ENCODE results near the gene KIAA0825.

KIAA0825 gene

DNA sequence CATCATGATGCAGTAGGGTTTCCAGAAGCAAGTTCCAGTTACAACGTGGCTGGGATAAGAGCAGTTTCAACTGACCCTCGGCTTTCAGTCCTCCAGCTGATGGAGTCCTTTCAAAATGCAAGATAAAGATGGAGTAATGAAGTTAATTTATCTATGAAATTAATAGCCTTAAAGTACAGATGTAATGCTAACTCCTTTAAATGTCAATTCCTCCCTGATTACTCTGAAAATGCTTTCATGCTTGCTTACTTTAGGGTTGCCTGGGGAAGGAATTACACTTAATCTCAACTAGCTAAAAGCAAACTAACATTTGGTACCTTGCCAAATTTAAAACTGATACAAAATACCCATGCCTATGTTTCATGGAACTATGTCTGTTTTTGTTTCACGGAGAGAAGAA is 178.4 kb downstream of the KIAA0825 start:
- no peak for DNase-seq (ENCODE audit: low read depth)

GRCh38 chr5:94433397-94434163 is 184.8 kb downstream of the KIAA0825 start:
- DNase-seq (ENCODE audit: low read depth): no peak

DNA sequence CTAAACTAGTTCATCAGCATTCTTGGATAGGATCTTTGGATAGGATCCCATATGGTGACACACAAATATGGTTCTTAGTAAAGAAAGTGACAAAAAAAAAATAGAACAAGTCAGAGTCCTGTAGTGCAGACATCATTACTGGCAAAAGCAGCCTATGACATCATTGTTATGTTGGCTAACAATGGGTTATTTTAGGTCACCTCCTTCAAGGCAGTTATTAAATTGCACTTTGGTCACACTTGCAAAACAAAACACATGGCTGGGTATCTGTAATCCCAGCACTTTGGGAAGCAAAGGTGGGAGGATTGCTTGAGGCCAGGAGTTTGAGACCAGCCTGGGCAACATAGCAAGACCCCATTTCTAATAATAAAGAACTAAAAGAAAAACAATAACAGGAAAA is 185.9 kb downstream of the KIAA0825 start:
- DNase-seq (ENCODE audit: low read depth): no peak

GRCh38 chr5:94431696-94432095 is 186.7 kb downstream of the KIAA0825 start:
- no peak for DNase-seq (ENCODE audit: low read depth)

DNA sequence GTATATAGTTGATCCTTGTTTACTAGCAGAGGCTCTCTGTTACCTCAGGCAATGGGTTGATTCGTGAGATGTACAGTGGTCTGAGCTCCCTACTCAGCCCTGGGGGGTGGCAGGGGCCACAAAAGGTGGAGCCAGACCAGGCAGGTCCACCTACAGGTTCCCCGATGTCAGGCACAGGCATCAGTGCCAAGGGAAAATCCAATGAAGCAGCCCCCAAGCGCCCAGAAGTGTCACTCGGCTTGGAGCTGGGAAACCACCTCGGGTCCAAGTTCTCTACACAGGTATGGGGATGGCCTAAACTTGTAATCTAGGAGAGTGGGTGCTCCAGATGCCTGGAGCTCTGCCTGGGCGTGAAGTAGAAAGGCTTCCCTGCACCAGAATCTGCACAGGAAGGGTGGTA is 188.8 kb downstream of the KIAA0825 start:
- DNase-seq (ENCODE audit: low read depth): no peak

DNA sequence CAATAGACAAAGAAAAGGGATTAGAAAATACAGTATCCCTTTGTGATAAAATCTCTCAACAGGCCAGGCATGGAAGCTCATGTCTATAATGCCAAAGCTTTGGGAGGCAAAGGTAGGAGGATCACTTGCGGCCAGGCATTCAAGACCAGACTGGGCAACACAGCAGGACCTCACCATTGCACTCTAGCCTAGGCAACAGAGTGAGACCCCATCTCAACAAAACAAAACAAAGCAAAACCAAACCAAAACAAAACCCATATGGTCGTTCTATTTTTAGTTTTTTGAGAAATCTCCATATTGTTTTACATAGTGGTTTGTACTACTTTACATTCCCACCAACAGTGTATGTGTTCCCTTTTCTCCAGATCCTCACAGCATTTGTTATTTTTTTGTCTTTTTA is 193.0 kb downstream of the KIAA0825 start:
- no peak for DNase-seq (ENCODE audit: low read depth)

DNA sequence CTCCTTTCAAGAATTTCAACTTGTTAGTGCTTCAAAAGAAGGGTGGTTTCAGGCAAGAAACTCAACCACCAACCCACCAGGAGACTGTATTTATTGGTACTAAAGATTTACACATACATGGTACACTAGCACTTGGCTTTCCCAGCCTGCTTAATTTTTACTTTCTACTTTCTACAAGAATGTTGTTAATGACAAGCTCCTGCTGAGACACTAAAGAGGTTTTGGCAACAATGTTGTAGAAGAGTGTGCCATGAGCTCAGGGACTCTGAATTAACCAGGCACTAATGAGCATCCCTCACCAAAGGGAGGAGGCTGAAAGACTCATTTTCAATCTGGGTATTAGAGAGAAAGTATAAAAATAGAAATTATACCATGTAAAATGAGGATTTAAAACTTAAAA is 195.0 kb downstream of the KIAA0825 start:
- DNase-seq (ENCODE audit: low read depth): no peak

DNA sequence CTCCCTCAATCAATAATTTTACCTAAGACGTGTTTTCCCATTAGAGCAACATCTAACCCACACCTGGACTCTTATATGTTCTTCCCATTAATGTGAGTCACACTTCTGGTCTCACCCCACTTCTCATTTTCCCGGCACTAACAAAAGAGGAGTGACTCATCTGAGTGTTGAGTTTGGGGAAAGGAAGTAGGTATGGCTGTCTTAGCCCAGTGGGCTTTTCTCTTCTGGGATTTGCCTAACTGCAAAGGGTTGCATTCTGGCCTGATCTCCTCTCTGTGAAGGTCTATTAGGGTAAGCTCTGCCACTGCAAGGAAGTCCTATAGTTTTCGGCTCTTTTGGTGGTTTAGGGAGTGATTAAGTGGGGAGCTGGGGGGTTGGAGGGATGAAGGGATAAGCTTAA is 195.6 kb downstream of the KIAA0825 start:
- DNase-seq (ENCODE audit: low read depth): no peak

DNA sequence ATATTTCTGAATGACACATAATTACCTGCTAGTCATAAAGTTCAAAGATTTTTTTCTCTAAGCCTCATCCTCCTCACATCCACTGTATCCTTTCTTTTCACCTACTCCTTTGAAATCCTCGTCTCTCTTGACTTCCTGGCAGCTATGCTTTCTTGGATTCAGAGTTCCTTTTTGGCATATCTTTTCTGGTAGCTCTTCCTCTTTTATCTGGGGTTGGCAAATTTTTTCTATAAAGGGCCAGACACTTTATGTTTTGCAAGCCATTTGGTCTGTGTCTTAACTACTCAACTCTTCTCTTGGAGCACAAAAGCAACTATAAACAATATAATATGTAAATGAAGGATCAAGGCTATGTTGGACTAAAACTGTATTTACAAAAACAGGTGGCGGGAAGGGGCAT is 197.5 kb downstream of the KIAA0825 start:
- DNase-seq (ENCODE audit: low read depth): no peak

DNA sequence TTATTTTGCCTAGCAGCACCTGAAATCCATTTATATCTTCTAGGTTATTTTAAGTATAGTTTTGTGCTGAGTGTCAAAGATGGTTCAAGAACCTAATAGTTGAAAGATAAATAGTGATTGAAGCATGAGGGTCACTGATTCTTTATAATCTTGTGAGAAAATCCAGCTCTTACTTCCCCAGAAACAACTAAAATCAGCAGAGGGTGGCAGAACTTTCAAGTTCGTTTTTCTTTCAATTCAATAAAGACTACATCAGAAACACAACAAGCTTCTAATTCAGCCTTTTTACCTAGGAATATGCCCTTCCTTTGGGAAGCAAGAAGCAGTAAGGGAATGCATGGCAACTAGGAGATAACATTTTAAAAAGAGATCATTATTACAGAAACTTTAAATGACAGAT is 202.6 kb downstream of the KIAA0825 start:
- DNase-seq (ENCODE audit: low read depth): no peak

DNA sequence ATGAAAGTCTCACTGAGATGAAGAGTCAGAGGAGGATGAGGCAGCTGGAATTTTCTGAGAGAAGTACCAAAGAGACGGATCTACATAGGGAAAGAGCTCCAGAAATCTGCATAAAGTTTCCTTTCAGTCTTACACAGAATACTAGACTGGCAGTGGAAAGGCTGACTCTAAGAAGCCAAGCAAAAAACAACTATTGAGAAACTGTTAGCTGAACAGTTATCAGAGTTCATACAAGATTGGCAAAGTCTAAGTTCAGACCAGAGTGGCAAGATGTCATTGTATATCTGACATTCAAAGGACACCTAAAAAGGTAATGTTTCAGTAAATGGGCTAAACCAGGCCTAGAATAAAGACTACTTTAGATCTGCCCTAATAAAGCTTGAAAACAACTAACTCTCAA is 209.0 kb downstream of the KIAA0825 start:
- no peak for DNase-seq (ENCODE audit: low read depth)

DNA sequence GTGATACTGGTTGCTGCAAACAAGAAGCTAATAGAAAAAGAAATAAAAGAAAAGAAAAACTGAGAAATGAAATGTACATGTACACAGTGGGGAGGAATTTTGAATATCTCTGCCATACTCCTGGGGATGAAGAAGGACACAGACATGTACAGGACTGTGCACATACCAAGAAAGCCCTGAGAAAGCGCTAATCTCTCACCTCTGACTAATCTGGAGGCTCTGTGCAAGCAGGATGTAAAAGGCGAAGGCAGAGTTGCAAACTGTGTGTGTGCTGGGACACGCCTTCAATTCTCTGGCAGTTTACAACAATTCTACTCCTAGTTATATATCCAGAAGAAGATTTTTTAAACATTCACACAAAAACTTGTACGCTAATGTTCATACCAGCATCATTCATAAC is 211.4 kb downstream of the KIAA0825 start:
- DNase-seq (ENCODE audit: low read depth): no peak

- no peak for DNase-seq (ENCODE audit: low read depth)
These were observed 214.9 kb downstream of the KIAA0825 start for GRCh38 chr5:94403483-94403882.

DNA sequence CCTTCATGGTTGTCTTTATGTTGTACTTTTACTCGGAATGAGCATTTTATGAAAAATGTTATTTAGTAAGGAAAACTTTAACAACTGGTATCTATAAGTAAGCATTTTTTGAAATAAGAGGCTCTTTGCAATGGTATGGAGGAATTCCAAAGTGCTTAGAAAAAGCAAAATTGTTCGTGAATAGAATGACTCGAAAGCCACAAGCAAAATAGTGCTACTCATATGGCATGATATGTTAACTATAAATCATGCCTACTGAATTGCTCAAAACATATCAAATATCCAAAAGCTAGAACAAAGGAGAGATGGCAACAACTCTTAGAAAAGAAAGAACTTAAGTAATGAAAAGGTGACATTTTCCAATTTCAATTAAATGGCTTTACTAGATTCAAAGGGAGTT is 216.3 kb downstream of the KIAA0825 start:
- DNase-seq (ENCODE audit: low read depth): no peak

- DNase-seq (ENCODE audit: low read depth): no peak
These were observed 220.9 kb downstream of the KIAA0825 start for GRCh38 chr5:94397508-94397907.

- DNase-seq (ENCODE audit: low read depth): no peak
These were observed 221.7 kb downstream of the KIAA0825 start for GRCh38 chr5:94396687-94397086.

GRCh38 chr5:94395468-94395867 is 222.9 kb downstream of the KIAA0825 start:
- DNase-seq (ENCODE audit: low read depth): no peak

DNA sequence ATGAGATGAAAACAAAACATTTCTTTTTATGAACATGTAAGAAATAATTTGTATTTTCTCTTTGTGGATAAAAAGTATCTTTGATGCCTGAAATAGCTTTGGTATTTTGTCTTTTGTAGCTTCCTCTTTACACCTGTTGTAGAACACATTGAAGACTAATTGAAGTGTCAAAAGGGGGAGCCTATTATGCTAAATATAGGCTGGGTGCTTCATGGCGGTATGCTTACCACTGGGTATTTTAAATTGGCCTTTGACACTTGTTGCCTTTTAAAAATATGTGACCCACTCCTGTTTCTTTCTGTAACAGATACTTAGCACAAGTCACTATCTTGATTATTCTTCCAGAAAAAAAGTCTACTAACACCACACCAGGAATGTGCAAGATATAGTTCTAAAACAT is 226.4 kb downstream of the KIAA0825 start:
- no peak for DNase-seq (ENCODE audit: low read depth)

GRCh38 chr5:94389515-94389899 is 228.9 kb downstream of the KIAA0825 start:
- DNase-seq (ENCODE audit: low read depth): no peak

GRCh38 chr5:94388773-94389514 is 229.5 kb downstream of the KIAA0825 start:
- no peak for DNase-seq (ENCODE audit: low read depth)

GRCh38 chr5:94385767-94386166 is 232.6 kb downstream of the KIAA0825 start:
- DNase-seq (ENCODE audit: low read depth): no peak

DNA sequence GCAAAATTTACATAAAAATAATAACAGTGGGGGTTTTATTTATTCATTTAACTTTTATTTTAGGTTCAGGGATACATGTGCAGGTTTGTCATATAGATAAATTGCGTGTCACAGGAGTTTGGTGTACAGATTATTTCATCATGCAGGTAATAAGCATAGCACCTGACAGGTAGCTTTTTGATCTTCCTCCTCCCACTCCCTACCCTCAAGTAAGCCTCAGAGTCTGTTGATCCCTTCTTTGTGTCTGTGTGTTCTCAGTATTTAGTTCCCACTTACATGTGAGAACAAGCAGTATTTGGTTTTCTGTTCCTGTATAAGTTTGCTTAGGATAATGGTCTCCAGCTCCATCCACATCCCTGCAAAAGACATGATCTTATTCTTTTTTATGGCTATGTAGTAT is 240.3 kb downstream of the KIAA0825 start:
- DNase-seq (ENCODE audit: low read depth): no peak

DNA sequence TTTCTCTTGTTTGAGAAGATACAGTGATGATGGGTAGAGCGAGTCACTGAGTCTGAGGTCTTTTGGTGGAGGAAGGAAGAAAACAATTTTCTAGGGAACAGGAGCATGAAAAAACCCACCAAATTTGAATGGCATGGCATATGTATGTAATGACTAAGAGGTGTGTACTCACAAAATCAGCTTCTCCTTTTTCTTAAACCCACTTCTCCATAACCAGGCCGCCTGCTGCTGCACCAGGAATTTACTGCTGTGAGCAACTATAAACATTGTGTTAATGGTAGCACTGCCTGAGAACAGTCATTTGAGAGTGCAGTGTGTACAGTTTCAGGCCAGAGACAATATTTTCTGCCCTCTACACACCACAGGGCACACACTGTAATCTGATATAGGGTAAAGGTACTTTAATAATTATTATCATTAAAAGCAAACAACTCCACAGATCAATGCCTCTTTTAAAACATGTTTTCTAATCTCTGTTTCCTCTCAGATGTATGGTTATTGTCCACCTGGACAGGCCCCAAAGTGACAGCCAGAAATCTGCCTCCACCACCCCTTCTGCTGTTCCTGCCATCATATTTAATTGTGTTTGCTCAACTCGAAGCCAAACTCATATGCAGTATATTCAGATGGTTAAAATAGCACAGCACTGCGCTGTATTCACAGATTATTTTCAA is 241.6 kb downstream of the KIAA0825 start:
- no peak for DNase-seq (ENCODE audit: low read depth)

All from stimulated activated CD8-positive, alpha-beta memory T cell treated with anti-CD3 and anti-CD28 coated beads, Interleukin-4, amount 100 ng/mL, for 24 hours (primary cell).